GM23338 (cell line): ENCODE measurements around the gene GPC5. TPM values are rescaled to one million over a fixed set of nuclear protein-coding genes. Genes with fewer than 3 reads are reported as not detected.

ENCODE experiments used
- ATAC-seq: fragments of 200-7000 bp; cut with Tn5 transposase; 3 replicates; pipeline ENCODE4 v1.9.1; 2020
- DNase-seq: peaks from one replicate; pipeline ENCODE4 v3.0.0-alpha.2; 2015; ENCODE audit warnings: low spot score
- H2AFZ ChIP-seq: fragments of 200-600 bp; sonication (generic); 2 replicates; pipeline ENCODE4 v1.8.0; 2016; ENCODE audit warnings: antibody characterized with exemption, mild to moderate bottlenecking, moderate library complexity
- H3F3A ChIP-seq: fragments of 200-600 bp; sonication (generic); replicated peaks from 2 replicates; pipeline ENCODE4 v1.8.0; 2017; ENCODE audit warnings: antibody characterized with exemption, mixed run types, low read depth
- H3K27ac ChIP-seq: fragments of 200-600 bp; sonication (generic); 2 replicates; pipeline ENCODE4 v1.6.1; 2016; ENCODE audit warnings: low read depth
- H3K27me3 ChIP-seq: fragments of 200-600 bp; sonication (generic); 2 replicates; pipeline ENCODE4 v1.8.0; 2016; ENCODE audit warnings: mild to moderate bottlenecking, mixed run types, moderate library complexity; ENCODE audit not compliant: insufficient read depth
- H3K36me3 ChIP-seq: fragments of 200-600 bp; sonication (generic); 2 replicates; pipeline ENCODE4 v1.8.0; 2016; ENCODE audit warnings: mild to moderate bottlenecking; ENCODE audit not compliant: insufficient read depth
- H3K4me1 ChIP-seq: fragments of 200-600 bp; sonication (generic); 2 replicates; pipeline ENCODE4 v1.8.0; 2016; ENCODE audit warnings: mild to moderate bottlenecking, moderate library complexity; ENCODE audit not compliant: insufficient read depth
- H3K4me2 ChIP-seq: fragments of 200-600 bp; sonication (generic); 2 replicates; pipeline ENCODE4 v1.7.1; 2017; ENCODE audit warnings: mixed run types
- H3K4me3 ChIP-seq: fragments of 200-600 bp; sonication (generic); 2 replicates; pipeline ENCODE4 v1.6.1; 2016; ENCODE audit warnings: mixed run types
- H3K79me2 ChIP-seq: fragments of 200-600 bp; sonication (generic); replicated peaks from 2 replicates; pipeline ENCODE4 v1.8.0; 2017; ENCODE audit warnings: mild to moderate bottlenecking; ENCODE audit not compliant: insufficient read depth
- H3K9me2 ChIP-seq: fragments of 200-600 bp; sonication (generic); 2 replicates; pipeline ENCODE4 v1.8.0; 2017; ENCODE audit not compliant: insufficient read depth
- H4K20me1 ChIP-seq: fragments of 200-600 bp; sonication (generic); replicated peaks from 2 replicates; pipeline ENCODE4 v1.8.0; 2017; ENCODE audit warnings: mild to moderate bottlenecking; ENCODE audit not compliant: insufficient read depth
- H3K27ac Mint-ChIP-seq: 2 replicates; pipeline ENCODE4 v1.8.0; 2020; ENCODE audit warnings: inconsistent platforms, mild to moderate bottlenecking, moderate library complexity, mixed read lengths
- H3K27me3 Mint-ChIP-seq: 3 replicates; pipeline ENCODE4 v1.8.0; 2022; ENCODE audit warnings: low read depth, mild to moderate bottlenecking, moderate library complexity, mixed read lengths, inconsistent platforms; ENCODE audit not compliant: insufficient read depth, poor library complexity
- H3K36me3 Mint-ChIP-seq: 3 replicates; pipeline ENCODE4 v1.8.0; 2021; ENCODE audit warnings: low read depth, mild to moderate bottlenecking, inconsistent platforms, moderate library complexity, mixed read lengths
- H3K4me1 Mint-ChIP-seq: 3 replicates; pipeline ENCODE4 v1.8.0; 2020; ENCODE audit warnings: mild to moderate bottlenecking, inconsistent platforms, mixed read lengths
- H3K4me3 Mint-ChIP-seq: 3 replicates; pipeline ENCODE4 v1.8.0; 2021; ENCODE audit warnings: moderate library complexity, mild to moderate bottlenecking, inconsistent platforms, mixed read lengths
- H3K9me3 Mint-ChIP-seq: 3 replicates; pipeline ENCODE4 v1.8.0; 2020; ENCODE audit warnings: moderate library complexity, mild to moderate bottlenecking, inconsistent platforms, mixed read lengths
- CREB1 ChIP-seq: fragments of 250-450 bp; sonication (Bioruptor Pico); IDR thresholded peaks from 2 replicates; pipeline ENCODE4 v1.5.0; 2020; ENCODE audit warnings: low read depth, mild to moderate bottlenecking, moderate library complexity
- CTCF ChIP-seq, 2 experiments: fragments of 200-600 bp in 1 of 2; sonication (generic) in 1 of 2; conservative IDR thresholded peaks; 2 replicates each; pipeline versions ENCODE4 v1.5.1 to v1.6.1; 2016 to 2017; ENCODE audit warnings: antibody characterized with exemption in 2 of 2, low read depth in 2 of 2, mild to moderate bottlenecking in 2 of 2, moderate library complexity in 1 of 2
- ETS1 ChIP-seq: IDR thresholded peaks from 2 replicates; pipeline ENCODE4 v1.6.1; 2016; ENCODE audit warnings: antibody characterized with exemption
- EZH2 ChIP-seq: fragments of 200-600 bp; sonication (generic); IDR thresholded peaks from one replicate; pipeline ENCODE4 v1.8.0; 2017; ENCODE audit warnings: antibody characterized with exemption, mild to moderate bottlenecking, low read depth; ENCODE audit not compliant: unreplicated experiment
- EZH2phosphoT487 ChIP-seq: fragments of 200-600 bp; sonication (generic); IDR thresholded peaks from one replicate; pipeline ENCODE4 v1.8.1; 2018; ENCODE audit warnings: antibody characterized with exemption; ENCODE audit not compliant: unreplicated experiment
- JUNB ChIP-seq: IDR thresholded peaks from one replicate; pipeline ENCODE4 v1.6.1; 2016; ENCODE audit warnings: antibody characterized with exemption; ENCODE audit not compliant: unreplicated experiment
- NANOG ChIP-seq: IDR thresholded peaks from 2 replicates; pipeline ENCODE4 v1.6.1; 2016; ENCODE audit warnings: antibody characterized with exemption, borderline replicate concordance
- POLR2AphosphoS5 ChIP-seq: IDR thresholded peaks from 2 replicates; pipeline ENCODE4 v1.6.1; 2016; ENCODE audit warnings: antibody characterized with exemption, low read depth
- REST ChIP-seq: IDR thresholded peaks from one replicate; pipeline ENCODE4 v1.6.1; 2018; ENCODE audit warnings: antibody characterized with exemption; ENCODE audit not compliant: unreplicated experiment
- STAT1 ChIP-seq: IDR thresholded peaks from one replicate; pipeline ENCODE4 v1.6.1; 2016; ENCODE audit warnings: antibody characterized with exemption; ENCODE audit not compliant: unreplicated experiment
- ZNF114 ChIP-seq: fragments of 250-450 bp; sonication (Bioruptor Pico); IDR thresholded peaks from 2 replicates; pipeline ENCODE4 v1.5.0; 2020; ENCODE audit warnings: mild to moderate bottlenecking, moderate library complexity
- ZNF331 ChIP-seq: fragments of 250-450 bp; sonication (Bioruptor Pico); IDR thresholded peaks from 2 replicates; pipeline ENCODE4 v1.5.0; 2020; ENCODE audit warnings: low read depth, mild to moderate bottlenecking, moderate library complexity
- polyA plus RNA-seq: library from polyadenylated mRNA; unstranded; fragments of >200 nt; fragmentation: Nextera tagmentation; extraction: Ambion mirVana; gene quantifications from 2 replicates; pipeline ENCODE4 v1.2.1, GENCODE V29; 2016
- total RNA-seq: library from RNA; depleted of rRNA; stranded (reverse); fragments of >200 nt; shearing (Covaris generic); gene quantifications from 2 replicates; pipeline ENCODE4 v1.2.3, GENCODE V29; 2014
- TF ChIP-seq, protein P1 (sequence below): fragments of 250-450 bp; sonication (Bioruptor Pico); IDR thresholded peaks from 2 replicates; pipeline ENCODE4 v1.5.0; 2020; ENCODE audit warnings: mild to moderate bottlenecking, moderate library complexity

Gene GPC5
- total and polyA plus RNA-seq, 2 experiments from 2014 or later: 0.95 to 1.1 TPM

DNA sequence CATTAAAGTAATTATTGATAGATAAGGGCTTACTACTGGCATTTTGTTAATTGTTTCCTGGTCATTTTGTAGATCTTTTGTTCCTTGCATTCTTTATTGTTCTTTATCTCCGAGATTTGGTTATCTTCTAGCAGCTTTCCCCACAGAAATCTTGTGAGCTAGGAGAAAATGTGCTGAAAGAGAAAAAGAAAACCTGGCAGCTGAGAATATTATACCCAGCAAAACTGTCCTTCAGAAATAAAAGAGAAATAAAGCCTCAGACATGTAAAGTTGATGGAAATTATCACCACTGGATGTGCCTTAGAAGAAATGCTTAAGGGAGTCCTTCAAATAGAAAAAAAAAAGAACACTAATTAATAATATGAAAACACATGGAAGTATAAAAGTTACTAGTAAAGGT, 1363.3 kb downstream of the GPC5 start:
- peaks cover 35% of the 10 kb centered on the region for H3K9me3 Mint-ChIP-seq
- no peak overlapping the region for H3K4me2 ChIP-seq
- no peaks in the 10 kb centered on the region for H3K9me2 ChIP-seq
- H4K20me1 ChIP-seq: no peaks in the 10 kb centered on the region
- H3K4me1 Mint-ChIP-seq: no peaks in the 10 kb centered on the region
- H3K27ac Mint-ChIP-seq: no peak overlapping the region
- H2AFZ ChIP-seq: no peak overlapping the region
- H3K27me3 Mint-ChIP-seq: no peaks in the 10 kb centered on the region
- no peak overlapping the region for H3K4me3 ChIP-seq
- no peak for DNase-seq
- no peak overlapping the region for H3K4me3 Mint-ChIP-seq
- H3K27me3 ChIP-seq: no peaks in the 10 kb centered on the region
- H3F3A ChIP-seq: no peaks in the 10 kb centered on the region
- H3K36me3 ChIP-seq: peaks cover 4% of the 10 kb centered on the region; the same call in 1 of the 2 replicates
- TF ChIP-seq CTCF (conservative IDR thresholded peaks at IDR 0.05; ENCODE audit: low read depth in 2 of 2) (no peak), JUNB (no peak), ZNF331 (no peak), EZH2phosphoT487 (no peak), NANOG (no peak), ZNF114 (no peak), ETS1 (no peak), STAT1 (no peak), REST (no peak), CREB1 (CRISPR knock-in tag) (no peak), POLR2AphosphoS5 (no peak), EZH2 (no peak)
- TF ChIP-seq, protein P1, sequence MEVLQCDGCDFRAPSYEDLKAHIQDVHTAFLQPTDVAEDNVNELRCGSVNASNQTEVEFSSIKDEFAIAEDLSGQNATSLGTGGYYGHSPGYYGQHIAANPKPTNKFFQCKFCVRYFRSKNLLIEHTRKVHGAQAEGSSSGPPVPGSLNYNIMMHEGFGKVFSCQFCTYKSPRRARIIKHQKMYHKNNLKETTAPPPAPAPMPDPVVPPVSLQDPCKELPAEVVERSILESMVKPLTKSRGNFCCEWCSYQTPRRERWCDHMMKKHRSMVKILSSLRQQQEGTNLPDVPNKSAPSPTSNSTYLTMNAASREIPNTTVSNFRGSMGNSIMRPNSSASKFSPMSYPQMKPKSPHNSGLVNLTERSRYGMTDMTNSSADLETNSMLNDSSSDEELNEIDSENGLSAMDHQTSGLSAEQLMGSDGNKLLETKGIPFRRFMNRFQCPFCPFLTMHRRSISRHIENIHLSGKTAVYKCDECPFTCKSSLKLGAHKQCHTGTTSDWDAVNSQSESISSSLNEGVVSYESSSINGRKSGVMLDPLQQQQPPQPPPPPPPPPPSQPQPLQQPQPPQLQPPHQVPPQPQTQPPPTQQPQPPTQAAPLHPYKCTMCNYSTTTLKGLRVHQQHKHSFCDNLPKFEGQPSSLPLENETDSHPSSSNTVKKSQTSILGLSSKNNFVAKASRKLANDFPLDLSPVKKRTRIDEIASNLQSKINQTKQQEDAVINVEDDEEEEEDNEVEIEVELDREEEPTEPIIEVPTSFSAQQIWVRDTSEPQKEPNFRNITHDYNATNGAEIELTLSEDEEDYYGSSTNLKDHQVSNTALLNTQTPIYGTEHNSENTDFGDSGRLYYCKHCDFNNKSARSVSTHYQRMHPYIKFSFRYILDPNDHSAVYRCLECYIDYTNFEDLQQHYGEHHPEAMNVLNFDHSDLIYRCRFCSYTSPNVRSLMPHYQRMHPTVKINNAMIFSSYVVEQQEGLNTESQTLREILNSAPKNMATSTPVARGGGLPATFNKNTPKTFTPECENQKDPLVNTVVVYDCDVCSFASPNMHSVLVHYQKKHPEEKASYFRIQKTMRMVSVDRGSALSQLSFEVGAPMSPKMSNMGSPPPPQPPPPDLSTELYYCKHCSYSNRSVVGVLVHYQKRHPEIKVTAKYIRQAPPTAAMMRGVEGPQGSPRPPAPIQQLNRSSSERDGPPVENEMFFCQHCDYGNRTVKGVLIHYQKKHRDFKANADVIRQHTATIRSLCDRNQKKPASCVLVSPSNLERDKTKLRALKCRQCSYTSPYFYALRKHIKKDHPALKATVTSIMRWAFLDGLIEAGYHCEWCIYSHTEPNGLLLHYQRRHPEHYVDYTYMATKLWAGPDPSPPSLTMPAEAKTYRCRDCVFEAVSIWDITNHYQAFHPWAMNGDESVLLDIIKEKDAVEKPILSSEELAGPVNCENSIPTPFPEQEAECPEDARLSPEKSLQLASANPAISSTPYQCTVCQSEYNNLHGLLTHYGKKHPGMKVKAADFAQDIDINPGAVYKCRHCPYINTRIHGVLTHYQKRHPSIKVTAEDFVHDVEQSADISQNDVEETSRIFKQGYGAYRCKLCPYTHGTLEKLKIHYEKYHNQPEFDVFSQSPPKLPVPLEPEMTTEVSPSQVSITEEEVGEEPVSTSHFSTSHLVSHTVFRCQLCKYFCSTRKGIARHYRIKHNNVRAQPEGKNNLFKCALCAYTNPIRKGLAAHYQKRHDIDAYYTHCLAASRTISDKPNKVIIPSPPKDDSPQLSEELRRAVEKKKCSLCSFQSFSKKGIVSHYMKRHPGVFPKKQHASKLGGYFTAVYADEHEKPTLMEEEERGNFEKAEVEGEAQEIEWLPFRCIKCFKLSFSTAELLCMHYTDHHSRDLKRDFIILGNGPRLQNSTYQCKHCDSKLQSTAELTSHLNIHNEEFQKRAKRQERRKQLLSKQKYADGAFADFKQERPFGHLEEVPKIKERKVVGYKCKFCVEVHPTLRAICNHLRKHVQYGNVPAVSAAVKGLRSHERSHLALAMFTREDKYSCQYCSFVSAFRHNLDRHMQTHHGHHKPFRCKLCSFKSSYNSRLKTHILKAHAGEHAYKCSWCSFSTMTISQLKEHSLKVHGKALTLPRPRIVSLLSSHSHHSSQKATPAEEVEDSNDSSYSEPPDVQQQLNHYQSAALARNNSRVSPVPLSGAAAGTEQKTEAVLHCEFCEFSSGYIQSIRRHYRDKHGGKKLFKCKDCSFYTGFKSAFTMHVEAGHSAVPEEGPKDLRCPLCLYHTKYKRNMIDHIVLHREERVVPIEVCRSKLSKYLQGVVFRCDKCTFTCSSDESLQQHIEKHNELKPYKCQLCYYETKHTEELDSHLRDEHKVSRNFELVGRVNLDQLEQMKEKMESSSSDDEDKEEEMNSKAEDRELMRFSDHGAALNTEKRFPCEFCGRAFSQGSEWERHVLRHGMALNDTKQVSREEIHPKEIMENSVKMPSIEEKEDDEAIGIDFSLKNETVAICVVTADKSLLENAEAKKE (CRISPR knock-in tag): no peak
- H3K36me3 Mint-ChIP-seq: peaks cover 4% of the 10 kb centered on the region; the same call in 2 of the 3 replicates
- H3K27ac ChIP-seq: no peak overlapping the region
- no peaks in the 10 kb centered on the region for H3K79me2 ChIP-seq
- H3K4me1 ChIP-seq: no peaks in the 10 kb centered on the region
- no peak for ATAC-seq
